Epithelial cell of esophagus (primary cell): ENCODE data around the gene SPTLC2.

Experiments used
- DNase-seq: peaks from one replicate; pipeline ENCODE4 v3.0.0; 2010; ENCODE audit warnings: low read depth
- H3K4me3 ChIP-seq: 2 replicates; pipeline ENCODE4 v1.5.1; 2011; ENCODE audit warnings: mild to moderate bottlenecking, low read length, control low read depth
- TF ChIP-seq, protein P1 (sequence below): IDR thresholded peaks from 2 replicates; pipeline ENCODE4 v1.5.1; 2011; ENCODE audit warnings: low read depth, mild to moderate bottlenecking, low read length, control low read depth, inconsistent platforms; ENCODE audit not compliant: insufficient read depth; ENCODE audit errors: missing control alignments

The SPTLC2 gene

DNA sequence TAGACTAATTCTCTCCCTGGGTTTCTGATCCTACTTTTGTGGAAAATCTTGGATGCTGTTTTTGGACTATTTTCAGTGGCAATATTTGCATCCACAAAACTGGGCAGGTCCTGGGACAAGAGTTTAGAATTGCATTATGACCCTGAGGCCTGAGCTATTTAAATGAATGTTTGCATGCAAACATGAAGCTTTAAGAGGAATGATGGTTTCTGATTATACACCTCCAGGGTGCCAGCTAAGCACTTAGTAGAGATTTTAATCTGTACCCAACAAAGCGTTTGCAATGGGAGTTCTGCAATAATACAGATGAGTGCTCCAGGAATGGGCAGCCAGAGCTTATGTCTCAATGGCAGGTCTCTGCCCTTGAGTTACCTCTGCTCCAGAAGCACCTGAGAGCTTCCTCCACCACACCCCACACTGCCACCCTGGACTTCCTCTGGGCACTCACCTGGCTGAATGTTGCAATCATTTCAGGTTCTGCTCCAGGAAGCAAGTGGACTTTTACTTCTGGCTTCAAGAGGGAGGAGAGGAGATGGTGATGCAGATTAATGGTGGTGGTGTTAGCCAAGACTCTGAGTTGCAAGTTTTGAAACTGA lies 6.0 kb upstream of the SPTLC2 start:
- TF ChIP-seq, protein P1, sequence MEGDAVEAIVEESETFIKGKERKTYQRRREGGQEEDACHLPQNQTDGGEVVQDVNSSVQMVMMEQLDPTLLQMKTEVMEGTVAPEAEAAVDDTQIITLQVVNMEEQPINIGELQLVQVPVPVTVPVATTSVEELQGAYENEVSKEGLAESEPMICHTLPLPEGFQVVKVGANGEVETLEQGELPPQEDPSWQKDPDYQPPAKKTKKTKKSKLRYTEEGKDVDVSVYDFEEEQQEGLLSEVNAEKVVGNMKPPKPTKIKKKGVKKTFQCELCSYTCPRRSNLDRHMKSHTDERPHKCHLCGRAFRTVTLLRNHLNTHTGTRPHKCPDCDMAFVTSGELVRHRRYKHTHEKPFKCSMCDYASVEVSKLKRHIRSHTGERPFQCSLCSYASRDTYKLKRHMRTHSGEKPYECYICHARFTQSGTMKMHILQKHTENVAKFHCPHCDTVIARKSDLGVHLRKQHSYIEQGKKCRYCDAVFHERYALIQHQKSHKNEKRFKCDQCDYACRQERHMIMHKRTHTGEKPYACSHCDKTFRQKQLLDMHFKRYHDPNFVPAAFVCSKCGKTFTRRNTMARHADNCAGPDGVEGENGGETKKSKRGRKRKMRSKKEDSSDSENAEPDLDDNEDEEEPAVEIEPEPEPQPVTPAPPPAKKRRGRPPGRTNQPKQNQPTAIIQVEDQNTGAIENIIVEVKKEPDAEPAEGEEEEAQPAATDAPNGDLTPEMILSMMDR: no peak
- DNase-seq: peak; percentile 54
- H3K4me3 ChIP-seq: no peak overlapping the region

DNA sequence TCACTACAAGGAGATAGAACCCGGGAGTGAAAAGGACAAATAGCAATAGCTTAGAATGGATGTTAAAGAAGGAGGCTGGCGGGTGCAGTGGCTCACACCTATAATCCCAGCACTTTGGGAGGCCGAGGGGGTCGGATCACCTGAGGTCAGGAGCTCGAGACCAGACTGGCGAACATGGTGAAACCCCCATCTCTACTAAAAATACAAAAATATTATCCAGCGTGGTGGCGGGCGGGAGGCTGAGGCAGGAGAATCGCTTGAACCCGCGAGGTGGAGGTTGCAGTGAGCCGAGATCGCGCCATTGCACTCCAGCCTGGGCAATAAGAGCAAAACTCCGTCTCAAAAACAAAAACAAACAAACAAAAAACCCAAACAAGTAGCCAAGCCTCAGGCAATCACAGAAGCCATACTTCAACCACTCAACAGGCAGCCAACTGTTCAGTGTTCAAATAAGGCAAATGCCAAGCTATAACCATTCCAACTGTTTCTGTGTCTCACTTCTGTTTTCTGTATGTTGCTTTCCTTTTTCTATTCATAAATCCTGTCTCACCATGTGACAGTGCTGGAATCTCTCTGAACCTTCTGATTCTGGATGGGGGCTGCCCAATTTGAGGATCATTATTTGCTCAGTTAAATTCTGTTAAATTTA lies 3.9 kb upstream of the SPTLC2 start:
- no peak for DNase-seq
- H3K4me3 ChIP-seq: no peak overlapping the region
- TF ChIP-seq, protein P1: no peak

DNA sequence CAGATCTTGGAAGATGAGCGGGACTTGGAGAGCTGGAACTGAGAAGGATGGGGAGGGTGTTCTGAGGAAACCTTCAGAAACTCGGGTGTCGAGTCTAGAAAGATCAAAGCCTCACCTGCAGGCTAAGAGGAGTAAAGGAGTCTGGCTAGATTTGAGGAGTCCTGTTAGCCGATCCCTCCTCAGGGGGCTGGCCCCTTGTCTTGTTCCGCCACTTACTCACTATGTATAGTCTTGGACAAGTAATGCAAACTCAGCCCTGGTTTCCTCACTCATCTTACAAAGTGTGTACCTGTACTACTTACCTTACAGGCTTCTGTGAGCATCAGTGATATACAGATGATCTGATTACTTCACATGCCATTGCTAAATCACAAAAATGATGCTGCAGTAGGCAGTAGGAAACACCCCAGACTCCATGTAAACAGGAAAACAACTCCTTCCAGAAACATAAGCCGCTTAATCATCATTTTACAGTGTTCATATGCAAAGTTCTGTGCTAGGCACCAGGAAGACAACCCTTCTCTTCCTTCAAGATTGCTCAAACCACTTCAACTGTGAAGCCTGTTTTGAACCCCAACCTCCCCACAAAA lies 2.0 kb upstream of the SPTLC2 start:
- H3K4me3 ChIP-seq: no peak overlapping the region
- peak; percentile 67 for DNase-seq
- TF ChIP-seq, protein P1: no peak

DNA sequence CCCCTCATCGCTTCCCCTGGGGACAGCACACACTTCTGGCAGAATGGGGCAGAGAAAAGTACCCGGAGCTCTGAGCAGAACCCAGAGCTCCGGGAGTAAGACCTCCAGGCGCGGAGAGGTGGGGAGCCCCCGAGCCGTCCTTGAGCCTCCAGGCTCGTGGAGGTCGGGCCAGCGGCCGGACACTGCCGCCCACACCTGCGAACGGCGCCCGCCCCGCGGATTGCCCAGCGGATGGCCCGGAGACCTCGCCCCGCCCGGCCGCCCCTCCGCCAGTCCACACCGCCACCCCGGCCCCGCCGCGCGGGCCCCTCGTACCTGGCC lies 344 bp downstream of the SPTLC2 start:
- TF ChIP-seq, protein P1: no peak
- H3K4me3 ChIP-seq: peak overlapping the region; percentile 79
- no peak for DNase-seq

DNA sequence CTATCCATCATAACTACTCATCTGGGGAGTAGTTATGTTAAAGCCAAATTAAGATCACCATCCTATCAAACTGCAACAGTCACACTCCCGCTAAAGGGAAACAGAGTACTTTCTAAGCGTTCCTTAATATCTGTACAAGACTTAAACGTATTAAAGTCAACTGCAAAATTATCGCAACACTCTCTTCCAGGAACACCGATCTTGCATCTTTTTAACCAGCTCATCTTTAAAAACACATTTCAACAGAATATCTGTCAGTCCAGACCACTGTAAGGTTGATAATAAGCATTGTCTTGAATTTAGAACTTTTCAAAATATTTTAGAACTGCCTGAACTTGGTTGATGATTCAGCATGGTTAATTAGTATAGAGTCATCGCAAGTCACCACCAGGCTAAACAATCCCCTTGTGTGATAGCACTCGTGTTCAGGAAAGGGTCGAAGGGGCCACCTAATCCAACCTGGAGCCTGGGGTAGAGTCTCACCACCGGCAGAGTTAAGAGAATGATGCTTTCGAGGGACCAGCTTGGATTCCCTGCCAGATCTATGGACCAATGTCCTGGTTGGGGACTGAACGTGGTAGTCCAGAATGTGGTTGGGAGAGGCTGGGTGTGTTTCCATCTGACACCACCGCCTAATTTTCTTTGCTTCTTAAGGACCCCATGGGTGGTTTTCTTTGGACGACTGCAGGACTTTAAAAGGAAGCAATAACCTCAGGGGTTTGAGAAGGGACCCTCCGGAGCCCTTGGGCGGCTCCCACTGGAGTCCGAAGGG lies 890 bp downstream of the SPTLC2 start:
- TF ChIP-seq, protein P1: no peak
- peak; percentile 60 for DNase-seq
- peak overlapping the region; percentile 79 for H3K4me3 ChIP-seq

DNA sequence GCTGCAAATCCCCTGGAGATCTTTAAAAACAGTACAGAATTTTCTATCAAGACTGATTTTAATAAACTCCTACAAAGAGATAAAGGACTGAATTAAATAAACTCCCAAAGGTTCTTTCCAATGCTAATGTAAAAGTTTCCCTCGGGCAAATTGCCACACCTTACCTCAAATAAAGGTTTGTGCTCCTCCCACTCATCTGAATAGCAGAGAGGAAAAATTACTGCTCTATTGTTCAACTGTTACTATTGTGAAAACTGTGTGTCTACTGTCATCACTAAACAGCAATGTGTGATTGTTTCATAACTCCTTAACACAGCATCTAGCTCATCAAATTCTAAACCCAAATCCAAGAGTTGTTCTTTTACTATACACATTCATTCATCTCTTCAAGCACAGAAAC lies 3.2 kb downstream of the SPTLC2 start:
- H3K4me3 ChIP-seq: no peak overlapping the region
- DNase-seq: peak; percentile 90
- TF ChIP-seq, protein P1: no peak
